ENCODE data around the gene SEMA4G.
A peak's percentile ranks its signal among the peaks of the same experiment; 100 is the strongest.

SEMA4G gene

GRCh38 chr10:100987685-100988049 is 18.4 kb downstream of the SEMA4G start:
- no peak for DNase-seq (ENCODE audit: low read depth in 2 of 2)

- DNase-seq (ENCODE audit: low read depth in 2 of 2) = no peak
These were observed 18.9 kb downstream of the SEMA4G start for GRCh38 chr10:100988166-100988565.

GRCh38 chr10:100989088-100989487 is 19.8 kb downstream of the SEMA4G start:
- DNase-seq (ENCODE audit: low read depth in 2 of 2) = no peak

GRCh38 chr10:100993986-100994708 is 24.8 kb downstream of the SEMA4G start:
- DNase-seq (ENCODE audit: low read depth in 2 of 2) = no peak

- no peak for DNase-seq (ENCODE audit: low read depth in 2 of 2)
These were observed 25.9 kb downstream of the SEMA4G start for GRCh38 chr10:100995181-100995580.

- peak in 1 of 2 donors; percentile 40 for DNase-seq (ENCODE audit: low read depth in 2 of 2)
These were observed 27.5 kb downstream of the SEMA4G start for GRCh38 chr10:100996678-100997359.

GRCh38 chr10:100997360-100998182 is 28.3 kb downstream of the SEMA4G start:
- peak; percentile 55 to 66 for DNase-seq (ENCODE audit: low read depth in 2 of 2)

GRCh38 chr10:100998183-100998990 is 29.1 kb downstream of the SEMA4G start:
- peak; percentile 55 to 58 for DNase-seq (ENCODE audit: low read depth in 2 of 2)

- peak; percentile 67 to 74 for DNase-seq (ENCODE audit: low read depth in 2 of 2)
These were observed 29.9 kb downstream of the SEMA4G start for GRCh38 chr10:100998991-100999741.

- DNase-seq (ENCODE audit: low read depth in 2 of 2) = no peak
These were observed 30.4 kb downstream of the SEMA4G start, which contains the start of gene LZTS2 for GRCh38 chr10:100999742-101000126. TSS of gene LZTS2 (plus strand) at chr10:100999808. CDS start at chr10:101002539, 2,731 bp downstream.

- no peak for DNase-seq (ENCODE audit: low read depth in 2 of 2)
These were observed 31.0 kb downstream of the SEMA4G start for GRCh38 chr10:101000127-101000914.

- DNase-seq (ENCODE audit: low read depth in 2 of 2) = no peak
These were observed 31.8 kb downstream of the SEMA4G start for GRCh38 chr10:101000915-101001658.

GRCh38 chr10:101001659-101002035 is 32.3 kb downstream of the SEMA4G start:
- DNase-seq (ENCODE audit: low read depth in 2 of 2) = no peak

GRCh38 chr10:101002456-101002855 is 33.2 kb downstream of the SEMA4G start:
- DNase-seq (ENCODE audit: low read depth in 2 of 2) = no peak

- no peak for DNase-seq (ENCODE audit: low read depth in 2 of 2)
These were observed 34.4 kb downstream of the SEMA4G start for GRCh38 chr10:101003639-101004206.

- no peak for DNase-seq (ENCODE audit: low read depth in 2 of 2)
These were observed 36.1 kb downstream of the SEMA4G start for GRCh38 chr10:101005361-101005760.

- no peak for DNase-seq (ENCODE audit: low read depth in 2 of 2)
These were observed 36.7 kb downstream of the SEMA4G start for GRCh38 chr10:101005869-101006567.

- no peak for DNase-seq (ENCODE audit: low read depth in 2 of 2)
These were observed 37.3 kb downstream of the SEMA4G start for GRCh38 chr10:101006593-101007098.

Data from stimulated activated CD4-positive, alpha-beta T cell treated with anti-CD3 and anti-CD28 coated beads, Interleukin-1b, Interleukin-23, amount 100 ng/mL, for 4 hours (primary cell).